Activated naive CD8-positive, alpha-beta T cell (primary cell): ENCODE data around the gene CIDEC.

Experiments
- H3K27ac Mint-ChIP-seq: one replicate; pipeline ENCODE4 v1.8.0; 2021; ENCODE audit warnings: mixed read lengths
- H3K27me3 Mint-ChIP-seq: one replicate; pipeline ENCODE4 v1.8.0; 2021; ENCODE audit warnings: mixed read lengths
- H3K36me3 Mint-ChIP-seq: one replicate; pipeline ENCODE4 v1.8.0; 2021; ENCODE audit warnings: mixed read lengths
- H3K4me1 Mint-ChIP-seq: one replicate; pipeline ENCODE4 v1.8.0; 2021; ENCODE audit warnings: low read depth, mixed read lengths
- H3K4me3 Mint-ChIP-seq: one replicate; pipeline ENCODE4 v1.8.0; 2021; ENCODE audit warnings: mild to moderate bottlenecking, mixed read lengths
- H3K9me3 Mint-ChIP-seq: one replicate; pipeline ENCODE4 v1.8.0; 2021; ENCODE audit warnings: low read depth, mixed read lengths

The CIDEC gene

DNA sequence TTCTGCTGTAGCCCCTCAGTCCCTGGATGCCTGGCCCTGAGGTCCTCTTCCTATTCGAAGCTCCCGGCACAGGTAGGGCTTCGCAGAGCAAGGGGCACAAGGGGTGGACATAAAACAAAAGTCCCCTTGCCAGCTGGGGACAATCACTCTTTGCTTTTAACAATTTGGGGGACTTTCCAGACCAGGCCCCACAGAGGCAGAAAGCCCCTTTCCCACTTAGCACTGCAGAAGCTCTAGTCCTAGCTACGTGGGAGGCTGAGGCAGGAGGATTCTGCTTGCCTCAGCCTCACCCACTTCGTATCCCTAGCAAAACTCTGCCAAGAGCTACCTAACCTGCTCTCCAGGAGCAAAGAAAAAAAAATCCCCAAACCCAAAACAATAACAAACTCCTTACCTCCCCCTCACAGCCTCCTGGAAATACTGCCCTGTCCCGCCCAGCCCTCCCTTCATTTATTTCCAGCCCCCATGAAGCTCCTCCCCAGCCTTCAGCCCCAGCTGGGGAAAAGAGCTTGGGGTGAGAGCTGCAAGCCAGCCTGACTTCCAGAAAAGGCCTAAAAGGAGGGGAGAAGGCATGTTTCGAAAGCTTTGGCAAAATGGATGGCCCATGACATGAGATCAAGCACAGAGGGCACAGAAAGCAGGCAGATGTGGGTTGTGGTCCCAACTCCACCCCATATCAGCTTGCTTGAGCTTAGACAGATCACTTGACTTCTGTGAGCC is at the start of gene CIDEC:
Gene CIDEC, minus strand, starts transcription at position 424 of the 720 bp plus-strand sequence. CDS start 1,767 bp downstream, outside the sequence.
- H3K9me3 Mint-ChIP-seq: no peaks in the 10 kb centered on the region
- H3K4me1 Mint-ChIP-seq: no peaks in the 10 kb centered on the region
- no peaks in the 10 kb centered on the region for H3K27me3 Mint-ChIP-seq
- H3K36me3 Mint-ChIP-seq: no peaks in the 10 kb centered on the region
- H3K27ac Mint-ChIP-seq: no peak within 1 kb of the TSS
- H3K4me3 Mint-ChIP-seq: no peak within 1 kb of the TSS

DNA sequence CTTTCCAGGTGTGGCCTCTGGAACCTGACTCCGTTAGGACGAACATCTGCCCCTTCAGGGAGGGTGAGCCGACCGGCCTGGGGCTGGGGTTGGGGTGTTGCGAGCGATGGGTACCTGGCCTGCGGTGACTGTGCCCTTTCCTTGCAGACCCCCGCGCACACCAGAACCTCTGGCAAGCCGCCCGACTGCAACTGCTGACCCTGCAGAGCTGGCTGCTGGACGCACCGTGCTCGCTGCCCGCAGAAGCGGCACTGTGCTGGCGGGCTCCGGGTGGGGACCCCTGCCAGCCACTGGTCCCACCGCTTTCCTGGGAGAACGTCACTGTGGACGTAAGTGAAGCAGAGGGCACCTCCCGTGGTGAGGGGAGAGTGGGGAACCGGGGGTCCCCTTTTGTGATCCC is 48.1 kb upstream of the CIDEC start:
- Mint-ChIP-seq H3K27me3 (no peaks in the 10 kb centered on the region), H3K4me1 (peaks cover 9% of the 10 kb centered on the region), H3K4me3 (no peak overlapping the region), H3K9me3 (no peaks in the 10 kb centered on the region), H3K36me3 (no peaks in the 10 kb centered on the region), H3K27ac (no peak overlapping the region)

DNA sequence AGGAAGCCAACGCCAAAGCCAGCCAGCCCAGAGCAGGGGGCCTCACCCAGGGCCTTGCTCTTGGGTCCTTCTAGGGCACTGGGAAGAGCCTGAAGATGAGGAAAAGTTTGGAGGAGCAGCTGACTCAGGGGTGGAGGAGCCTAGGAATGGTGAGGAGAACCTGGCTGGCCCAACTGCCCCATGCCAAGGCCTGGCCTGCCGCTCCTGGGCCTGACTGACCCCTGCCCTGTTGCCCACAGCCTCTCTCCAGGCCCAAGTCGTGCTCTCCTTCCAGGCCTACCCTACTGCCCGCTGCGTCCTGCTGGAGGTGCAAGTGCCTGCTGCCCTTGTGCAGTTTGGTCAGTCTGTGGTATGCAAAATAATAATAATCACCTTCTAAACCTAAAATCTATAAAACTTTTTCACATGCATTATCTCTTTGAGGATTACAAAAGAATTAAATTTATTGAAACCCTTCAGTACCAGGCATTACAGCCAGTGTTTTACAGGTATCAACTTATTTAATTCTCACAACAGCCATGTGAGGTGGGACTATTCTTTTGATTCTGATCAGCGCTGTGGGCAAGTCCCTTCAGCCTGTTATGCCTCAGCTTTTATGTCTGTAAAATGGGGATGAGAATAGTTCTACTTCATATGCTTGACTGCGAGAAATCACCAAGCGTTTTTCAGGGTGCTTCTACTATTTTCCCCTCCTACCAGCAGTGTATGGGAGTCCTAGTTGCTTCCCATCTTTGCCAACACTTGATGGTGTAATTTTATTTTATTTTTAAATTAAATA is 38.4 kb upstream of the CIDEC start:
- Mint-ChIP-seq H3K9me3 (no peaks in the 10 kb centered on the region), H3K4me3 (no peak overlapping the region), H3K4me1 (peaks cover 9% of the 10 kb centered on the region), H3K36me3 (no peaks in the 10 kb centered on the region), H3K27me3 (no peaks in the 10 kb centered on the region), H3K27ac (no peak overlapping the region)

GRCh38 chr3:9917820-9918219 is 37.8 kb upstream of the CIDEC start:
- no peaks in the 10 kb centered on the region for H3K36me3 Mint-ChIP-seq
- peaks cover 9% of the 10 kb centered on the region for H3K4me1 Mint-ChIP-seq
- H3K27ac Mint-ChIP-seq: no peak overlapping the region
- no peaks in the 10 kb centered on the region for H3K9me3 Mint-ChIP-seq
- H3K27me3 Mint-ChIP-seq: no peaks in the 10 kb centered on the region
- H3K4me3 Mint-ChIP-seq: no peak overlapping the region

- Mint-ChIP-seq H3K4me3 (peak within 1 kb of the TSS; percentile 74), H3K9me3 (no peaks in the 10 kb centered on the region), H3K27me3 (peaks cover 2% of the 10 kb centered on the region), H3K36me3 (peaks cover 2% of the 10 kb centered on the region), H3K4me1 (peaks cover 14% of the 10 kb centered on the region), H3K27ac (no peak within 1 kb of the TSS)
Measured at GRCh38 chr3:9916734-9917680, 37.0 kb upstream of the CIDEC start, which contains the start of gene IL17RC. IL17RC (plus strand) TSS chr3:9917098; CDS start chr3:9917316, 218 bp downstream.

DNA sequence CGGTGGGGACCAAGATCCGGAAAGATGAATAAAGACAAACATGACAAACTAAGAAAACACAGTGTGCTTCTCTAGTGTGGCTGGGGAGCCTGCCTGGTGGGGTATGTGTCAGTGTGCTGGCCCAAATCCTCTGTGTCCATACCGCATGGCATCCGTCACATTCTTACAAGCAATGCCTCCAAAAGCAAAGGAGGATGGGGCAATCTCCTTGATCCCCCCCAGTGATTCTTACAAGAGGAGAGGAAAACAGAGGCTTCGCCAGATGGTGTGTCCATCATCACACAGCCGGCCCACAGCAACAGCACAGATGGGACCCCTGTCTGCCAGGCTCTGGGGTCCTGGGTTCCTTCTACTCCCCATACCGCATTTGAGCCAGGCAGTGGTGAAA is 36.3 kb upstream of the CIDEC start:
- H3K27ac Mint-ChIP-seq: no peak overlapping the region
- no peaks in the 10 kb centered on the region for H3K9me3 Mint-ChIP-seq
- peaks cover 2% of the 10 kb centered on the region for H3K36me3 Mint-ChIP-seq
- peaks cover 2% of the 10 kb centered on the region for H3K27me3 Mint-ChIP-seq
- H3K4me3 Mint-ChIP-seq: peak overlapping the region; percentile 74
- H3K4me1 Mint-ChIP-seq: peaks cover 14% of the 10 kb centered on the region

GRCh38 chr3:9915254-9916141 is 35.4 kb upstream of the CIDEC start:
- H3K27me3 Mint-ChIP-seq: peaks cover 2% of the 10 kb centered on the region
- peaks cover 2% of the 10 kb centered on the region for H3K36me3 Mint-ChIP-seq
- H3K4me1 Mint-ChIP-seq: peaks cover 14% of the 10 kb centered on the region
- no peaks in the 10 kb centered on the region for H3K9me3 Mint-ChIP-seq
- no peak overlapping the region for H3K27ac Mint-ChIP-seq
- peak overlapping the region; percentile 74 for H3K4me3 Mint-ChIP-seq

DNA sequence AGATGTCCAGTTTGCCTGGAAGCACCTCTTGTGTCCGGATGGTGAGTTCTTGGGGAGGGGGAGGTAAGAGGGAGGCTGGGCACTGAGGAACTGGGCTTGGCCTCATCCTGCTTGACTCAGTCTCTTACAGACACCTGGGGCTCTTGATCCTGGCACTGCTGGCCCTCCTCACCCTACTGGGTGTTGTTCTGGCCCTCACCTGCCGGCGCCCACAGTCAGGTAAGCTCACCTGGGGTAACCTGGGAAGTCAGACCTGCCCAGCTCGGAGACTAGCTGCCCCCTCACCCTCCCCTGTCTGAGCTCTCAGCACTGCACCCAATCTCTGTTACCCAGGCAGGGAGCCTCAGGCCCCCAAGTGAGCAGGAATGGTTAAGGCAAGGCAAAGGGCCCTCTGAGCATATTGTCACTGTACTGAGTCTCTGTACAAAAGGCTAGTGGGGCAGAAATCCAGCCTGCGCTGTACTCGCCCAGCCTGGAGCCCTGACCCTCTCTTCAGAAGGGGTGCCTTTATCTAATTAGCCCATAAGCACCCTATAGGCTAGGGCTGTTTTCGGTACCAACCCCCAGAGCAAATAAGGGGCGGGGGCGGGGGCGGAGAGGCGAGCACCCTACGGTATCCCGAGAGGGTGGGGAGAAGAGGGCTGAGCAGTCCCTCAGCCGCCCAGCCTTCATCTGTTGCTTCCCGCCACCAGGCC is 34.7 kb upstream of the CIDEC start:
- Mint-ChIP-seq H3K4me3 (peak overlapping the region; percentile 40), H3K27ac (no peak overlapping the region), H3K9me3 (no peaks in the 10 kb centered on the region), H3K36me3 (peaks cover 2% of the 10 kb centered on the region), H3K4me1 (peaks cover 14% of the 10 kb centered on the region), H3K27me3 (peaks cover 2% of the 10 kb centered on the region)

DNA sequence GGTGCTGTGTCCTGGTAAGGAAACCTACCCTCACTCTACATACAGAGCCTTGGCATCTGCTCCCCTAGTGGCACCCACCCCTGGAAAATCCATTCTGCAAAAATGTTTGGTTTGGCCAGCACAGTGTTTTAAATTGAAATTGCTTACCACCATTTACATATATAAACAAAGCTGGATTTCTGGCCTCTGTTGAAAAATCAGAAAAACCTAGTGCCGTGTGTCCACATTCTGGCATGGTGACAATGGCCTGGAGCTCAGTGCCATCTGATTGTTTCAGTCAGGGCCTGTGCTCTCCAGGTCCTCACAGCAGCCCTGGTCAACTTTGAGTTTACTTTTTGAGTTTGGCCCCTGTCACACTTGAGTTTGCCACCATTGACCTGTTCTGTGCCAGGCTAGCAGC is 34.0 kb upstream of the CIDEC start:
- Mint-ChIP-seq H3K4me3 (no peak overlapping the region), H3K27me3 (peaks cover 2% of the 10 kb centered on the region), H3K9me3 (no peaks in the 10 kb centered on the region), H3K27ac (no peak overlapping the region), H3K36me3 (peaks cover 2% of the 10 kb centered on the region), H3K4me1 (peaks cover 17% of the 10 kb centered on the region)

DNA sequence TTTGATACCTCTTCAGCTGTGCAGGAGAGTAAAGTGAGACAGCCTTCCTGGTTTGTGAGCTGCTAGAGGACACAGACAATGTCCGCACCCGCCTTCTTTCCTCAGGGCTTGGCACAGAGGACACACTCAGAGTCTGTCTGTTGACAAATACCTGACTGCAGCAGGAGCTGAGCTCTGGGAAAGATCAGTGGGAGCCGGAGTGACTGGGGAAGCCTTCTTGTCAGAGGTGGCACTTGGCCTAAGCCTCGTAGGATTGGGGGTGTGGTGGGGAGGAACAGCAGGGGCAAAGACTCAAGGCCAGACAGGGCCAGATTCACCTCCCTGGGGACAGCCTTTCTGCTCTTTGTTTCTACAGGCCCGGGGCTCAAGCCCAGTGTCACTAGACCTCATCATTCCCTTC is 33.5 kb upstream of the CIDEC start:
- no peak overlapping the region for H3K27ac Mint-ChIP-seq
- peaks cover 2% of the 10 kb centered on the region for H3K36me3 Mint-ChIP-seq
- peaks cover 17% of the 10 kb centered on the region for H3K4me1 Mint-ChIP-seq
- no peaks in the 10 kb centered on the region for H3K9me3 Mint-ChIP-seq
- no peak overlapping the region for H3K4me3 Mint-ChIP-seq
- peaks cover 2% of the 10 kb centered on the region for H3K27me3 Mint-ChIP-seq

GRCh38 chr3:9912294-9912935 is 32.4 kb upstream of the CIDEC start:
- Mint-ChIP-seq H3K4me3 (peak overlapping the region; percentile 27), H3K4me1 (peaks cover 17% of the 10 kb centered on the region), H3K36me3 (peaks cover 2% of the 10 kb centered on the region), H3K27me3 (peaks cover 2% of the 10 kb centered on the region), H3K9me3 (no peaks in the 10 kb centered on the region), H3K27ac (no peak overlapping the region)

DNA sequence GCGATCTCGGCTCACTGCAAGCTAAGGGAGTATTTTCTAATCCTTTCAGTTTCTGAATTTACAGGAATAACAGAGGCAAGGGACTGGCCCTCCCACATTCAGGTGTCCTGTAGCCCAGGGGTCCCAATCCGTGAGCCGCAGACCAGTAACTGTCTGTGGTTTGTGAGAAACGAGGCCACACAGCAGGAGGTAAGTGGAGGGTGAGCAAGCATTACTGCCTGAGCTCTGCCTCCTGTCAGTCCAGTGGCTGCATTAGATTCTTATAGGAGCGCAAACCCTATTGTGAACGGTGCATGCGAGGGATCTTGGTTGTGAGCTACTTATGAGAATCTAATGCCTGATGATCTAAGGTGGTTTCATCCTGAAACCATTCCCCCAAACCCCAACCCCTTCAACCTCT is 31.8 kb upstream of the CIDEC start:
- peaks cover 17% of the 10 kb centered on the region for H3K4me1 Mint-ChIP-seq
- no peak overlapping the region for H3K27ac Mint-ChIP-seq
- no peaks in the 10 kb centered on the region for H3K9me3 Mint-ChIP-seq
- H3K27me3 Mint-ChIP-seq: peaks cover 2% of the 10 kb centered on the region
- H3K4me3 Mint-ChIP-seq: no peak overlapping the region
- peaks cover 2% of the 10 kb centered on the region for H3K36me3 Mint-ChIP-seq
